ENCODE measurements around the gene ACTR3C.
"Not testable (repeated sequence)": the region's sequence is repeated elsewhere in the genome, so short reads cannot be mapped to it uniquely, and the experiment has no call there.

ACTR3C gene

DNA sequence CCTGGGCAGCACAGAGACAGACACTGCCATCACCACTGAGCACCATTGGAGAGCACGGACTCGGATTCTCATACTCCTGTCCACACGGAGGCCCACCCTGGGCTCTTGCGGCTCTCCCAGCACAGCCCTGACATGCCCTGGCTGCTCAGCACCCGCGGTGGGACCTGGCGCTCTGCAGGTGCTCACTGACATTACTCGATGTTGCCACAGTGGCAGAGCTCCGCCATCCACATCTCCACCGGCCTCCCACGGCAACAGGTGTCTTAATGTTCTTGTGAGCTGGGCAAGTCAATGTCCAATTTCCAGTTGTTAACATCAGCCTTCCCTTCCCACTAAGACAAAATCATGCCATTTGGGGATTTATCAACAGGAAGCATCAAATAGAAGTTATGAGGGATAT is 45.0 kb downstream of the ACTR3C start:
- not testable (repeated sequence) for DNase-seq

DNA sequence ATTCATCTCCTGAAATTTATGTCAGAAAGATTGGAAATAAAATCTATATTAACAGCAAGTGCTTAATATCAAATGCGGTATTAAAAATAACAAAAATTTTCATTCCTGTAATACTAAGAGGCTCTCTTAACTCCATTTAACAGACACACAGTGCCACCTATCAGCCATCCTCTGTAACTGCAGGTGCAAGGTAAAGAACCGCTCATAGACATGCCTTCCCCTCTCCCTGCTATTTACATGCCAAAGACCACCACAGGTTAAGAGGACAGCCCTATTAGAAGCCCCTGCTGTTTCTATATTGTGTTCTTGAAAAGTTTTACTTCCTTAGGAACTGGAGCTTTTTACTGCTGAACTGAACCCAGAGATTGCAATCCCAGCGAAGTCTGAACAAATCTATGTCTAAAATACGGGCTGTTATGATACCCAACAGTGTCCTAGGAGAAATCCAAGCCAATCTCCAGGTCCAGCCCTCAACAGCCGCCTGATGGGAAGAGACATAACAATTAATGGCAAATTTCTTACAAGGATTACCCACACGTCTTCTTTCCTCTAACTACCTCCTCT is 47.1 kb downstream of the ACTR3C start:
- DNase-seq: peak; percentile 21 to 53

- not testable (repeated sequence) for DNase-seq
Observed at GRCh38 chr7:150271898-150272297, 51.4 kb downstream of the ACTR3C start.

GRCh38 chr7:150270101-150270824 is 53.1 kb downstream of the ACTR3C start:
- not testable (repeated sequence) for DNase-seq

DNA sequence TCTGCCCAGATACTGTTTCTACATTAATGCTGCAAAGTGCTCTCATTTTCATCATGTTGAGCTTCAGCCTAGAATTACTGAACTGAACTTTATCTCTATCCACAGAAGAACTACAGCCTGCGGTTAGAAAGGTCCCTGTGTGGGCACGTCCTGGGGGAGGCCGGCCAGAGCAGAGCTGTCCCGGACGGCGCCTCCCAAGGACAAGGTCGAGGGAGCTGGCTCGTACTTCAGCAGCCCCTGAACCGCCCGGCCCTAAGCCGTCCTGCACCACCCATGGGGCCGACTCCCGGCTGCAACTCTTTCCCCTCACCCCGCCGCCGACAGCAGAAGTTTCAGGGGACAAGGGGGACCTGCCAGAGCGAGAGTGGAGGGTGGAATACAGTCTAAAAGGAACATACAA is 54.5 kb downstream of the ACTR3C start:
- DNase-seq: not testable (repeated sequence)

DNA sequence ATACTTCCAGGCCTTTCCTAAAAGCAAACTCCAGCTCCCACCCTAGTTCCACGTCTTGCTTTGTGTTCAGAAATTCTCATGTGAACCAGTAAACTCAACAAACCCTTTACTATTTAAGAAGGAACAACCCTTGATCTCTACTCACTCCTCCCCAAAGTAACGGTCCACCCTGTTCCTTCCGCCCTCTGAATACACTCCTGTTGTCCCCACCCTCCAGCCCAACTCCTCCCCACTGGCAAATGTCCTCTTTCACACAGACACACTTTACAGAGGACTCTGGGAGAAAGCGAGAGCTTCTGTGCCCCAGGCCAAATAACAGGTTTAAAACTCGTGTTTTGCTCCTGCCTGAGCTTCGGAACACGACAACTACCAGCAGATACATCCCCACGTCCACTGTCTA is 55.1 kb downstream of the ACTR3C start:
- not testable (repeated sequence) for DNase-seq

- not testable (repeated sequence) for DNase-seq
Observed at GRCh38 chr7:150266953-150267665, 56.2 kb downstream of the ACTR3C start.

- DNase-seq: not testable (repeated sequence)
Observed at GRCh38 chr7:150262656-150263055, 60.7 kb downstream of the ACTR3C start.

DNA sequence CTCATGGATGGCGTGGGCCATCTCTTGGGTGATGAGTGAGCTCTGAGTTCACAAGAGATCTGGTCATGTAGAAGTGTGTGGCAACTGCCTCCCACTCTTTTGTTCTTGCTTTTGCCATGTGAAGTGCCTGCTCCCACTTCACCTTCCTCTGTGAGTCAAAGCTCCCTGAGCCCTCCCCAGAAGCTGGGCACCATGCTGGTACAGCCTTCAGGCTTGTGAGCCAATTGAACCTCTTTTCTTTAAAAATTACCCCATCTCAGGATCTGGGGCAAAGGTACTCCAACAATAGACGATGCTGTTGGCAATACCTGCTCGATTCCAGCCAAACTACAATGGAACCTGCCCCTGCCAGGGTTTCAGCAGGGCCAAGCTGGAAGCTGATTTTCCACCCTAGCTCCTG is 75.6 kb downstream of the ACTR3C start:
- DNase-seq: not testable (repeated sequence)

DNA sequence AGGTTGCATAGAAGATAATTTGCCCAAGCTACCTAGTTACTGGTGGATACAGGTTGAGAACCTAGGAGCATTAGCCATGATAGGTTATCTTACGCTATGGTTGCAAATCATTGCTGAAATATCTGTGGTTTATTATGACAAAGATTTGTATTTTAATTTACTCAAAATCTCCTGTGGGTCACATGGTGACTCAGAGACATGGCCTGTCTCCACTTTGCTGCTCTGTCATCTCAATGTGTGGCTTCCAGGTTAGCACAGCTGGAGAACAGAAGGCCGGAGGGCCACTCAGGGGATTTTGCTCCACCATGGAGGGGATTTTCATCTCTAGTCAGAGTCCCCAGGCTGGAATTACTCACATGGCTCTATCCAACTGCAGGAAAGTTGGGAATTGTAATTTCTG is 78.1 kb downstream of the ACTR3C start:
- not testable (repeated sequence) for DNase-seq

DNA sequence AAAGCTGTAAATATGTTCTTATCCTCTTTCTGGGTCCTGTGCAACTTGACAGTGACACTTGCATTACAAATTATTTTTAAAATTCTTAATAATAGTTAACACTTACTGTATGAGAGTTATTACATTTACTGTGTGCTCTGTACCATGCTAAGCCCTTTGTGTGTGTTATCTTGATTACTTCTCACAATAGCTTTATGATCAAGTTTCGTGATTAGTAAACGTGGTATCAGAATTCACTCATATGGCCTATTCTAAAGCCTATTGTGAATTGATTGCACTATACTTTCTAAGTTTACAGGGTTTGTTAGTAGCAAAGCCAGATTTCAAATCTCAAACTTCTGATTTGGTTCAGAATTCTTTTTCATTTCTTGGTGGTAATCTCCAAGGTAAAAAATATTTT is 80.4 kb downstream of the ACTR3C start:
- not testable (repeated sequence) for DNase-seq

DNA sequence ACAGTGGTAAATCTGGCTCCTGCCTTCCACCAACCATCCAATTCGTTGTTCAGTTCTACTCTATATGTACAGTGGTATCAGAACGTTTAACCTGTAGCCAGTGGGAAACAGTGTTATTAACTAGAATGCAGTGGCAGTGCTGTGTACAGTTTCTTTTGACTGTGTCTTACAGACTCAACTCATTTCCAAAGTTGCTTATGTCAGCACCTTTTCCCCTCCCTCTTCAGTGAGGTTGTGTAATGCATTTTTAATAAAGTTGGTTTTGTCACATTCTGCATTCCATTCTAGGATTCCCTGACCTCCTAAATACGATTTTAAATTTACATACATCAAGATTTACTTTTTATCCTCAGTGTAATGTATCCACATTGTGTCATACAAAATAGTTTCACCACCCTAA is 97.9 kb downstream of the ACTR3C start:
- DNase-seq: not testable (repeated sequence)

DNA sequence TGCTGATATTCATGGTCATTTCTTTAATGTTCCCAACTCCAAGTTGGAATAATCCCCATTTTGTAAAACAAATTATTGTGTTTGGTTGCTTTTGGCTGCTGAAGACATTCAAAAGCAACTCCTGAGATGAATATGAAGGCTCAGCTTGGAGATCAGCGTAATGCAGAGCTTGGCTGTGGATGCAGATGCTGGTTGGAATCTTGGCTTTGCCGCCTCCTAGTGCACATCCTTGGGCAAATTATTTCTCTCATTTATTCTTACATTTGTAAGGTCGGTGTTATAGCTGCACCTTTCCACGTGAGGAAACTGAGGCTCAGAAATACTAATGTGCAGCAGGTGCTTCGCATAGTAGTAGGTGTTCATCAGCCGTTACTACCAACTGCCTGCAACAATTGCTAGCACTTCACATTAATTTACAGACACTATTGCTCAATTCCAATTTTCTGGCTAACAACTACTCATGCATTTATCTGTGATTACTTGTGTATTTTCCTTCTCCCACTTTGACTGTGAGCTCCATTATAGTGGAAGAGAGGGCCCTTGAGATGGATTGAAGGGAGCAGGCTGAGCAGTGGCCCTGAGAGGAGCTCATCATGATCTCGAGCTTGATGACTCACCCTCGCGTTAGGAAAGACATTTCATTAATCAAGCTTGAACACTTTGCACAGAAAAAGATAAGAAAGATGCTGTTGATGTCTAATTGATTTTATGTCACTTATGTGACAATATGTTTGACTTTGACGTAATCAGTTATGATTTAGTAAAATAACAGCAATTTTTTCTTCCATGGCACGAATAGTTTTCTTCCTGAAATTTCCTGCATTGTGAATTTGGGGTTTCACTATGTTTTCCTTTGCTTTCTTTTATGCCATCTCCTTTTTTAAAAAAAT is 101.0 kb downstream of the ACTR3C start:
- not testable (repeated sequence) for DNase-seq

DNA sequence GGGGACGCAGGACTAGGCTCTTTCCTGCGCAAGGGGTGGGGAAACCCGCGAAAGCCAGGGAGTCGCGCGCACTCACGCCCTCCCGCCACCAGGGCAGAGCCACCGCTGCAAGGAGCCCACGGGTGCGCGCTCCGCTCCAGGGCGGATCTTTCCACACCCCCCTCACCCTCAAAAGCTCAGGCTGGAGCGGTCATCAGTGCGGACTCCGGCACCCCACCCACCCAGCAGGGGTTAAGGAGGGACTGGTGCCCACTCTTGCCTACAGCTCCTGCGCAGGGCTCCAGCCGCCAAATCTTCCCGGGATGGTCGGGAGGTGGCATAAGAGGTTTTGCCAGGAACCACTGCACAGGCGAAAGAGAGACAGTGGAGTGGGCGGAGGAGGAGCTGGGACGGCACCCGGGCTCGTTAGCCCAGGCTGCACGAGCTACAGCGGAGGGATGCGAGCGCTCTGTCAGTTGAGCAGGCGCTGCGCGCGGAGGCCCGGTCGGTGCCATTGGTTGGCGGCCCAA is 102.6 kb downstream of the ACTR3C start:
- not testable (repeated sequence) for DNase-seq

DNA sequence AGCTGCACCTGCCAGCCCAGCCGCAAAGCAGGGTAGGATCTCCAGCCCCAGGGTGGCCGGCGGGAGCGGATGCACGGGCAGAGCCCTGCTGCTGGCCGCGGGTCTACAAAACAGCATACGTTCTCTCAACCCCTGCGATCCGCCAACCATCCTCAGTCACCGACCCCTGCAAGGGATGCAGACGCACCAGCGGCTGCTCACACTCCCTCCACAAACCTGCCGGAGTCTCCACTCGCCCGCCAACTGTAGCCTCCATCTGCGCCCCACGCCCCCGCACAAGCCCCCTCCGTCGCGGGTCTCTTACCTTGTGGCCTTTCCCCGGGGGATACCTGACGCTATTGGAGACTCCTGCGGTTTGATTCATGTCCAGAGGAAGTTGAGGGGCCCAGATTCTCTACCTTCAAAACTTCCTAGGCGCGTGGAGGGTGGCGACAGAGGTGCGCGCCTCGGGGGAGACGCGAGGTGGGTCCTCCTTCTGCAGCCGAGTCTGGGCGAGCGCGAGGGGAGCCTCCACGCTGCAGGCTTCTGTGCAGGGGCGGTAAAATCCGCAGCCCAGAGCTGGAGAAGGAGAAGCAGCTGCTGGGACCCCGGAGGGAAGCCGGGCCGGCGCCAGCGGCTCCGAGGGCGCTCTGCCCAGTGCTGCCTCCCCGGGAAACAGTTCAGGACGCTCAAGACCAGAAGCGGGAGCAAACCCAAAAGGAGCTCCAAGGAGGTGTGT is 103.2 kb downstream of the ACTR3C start:
- DNase-seq: not testable (repeated sequence)

DNA sequence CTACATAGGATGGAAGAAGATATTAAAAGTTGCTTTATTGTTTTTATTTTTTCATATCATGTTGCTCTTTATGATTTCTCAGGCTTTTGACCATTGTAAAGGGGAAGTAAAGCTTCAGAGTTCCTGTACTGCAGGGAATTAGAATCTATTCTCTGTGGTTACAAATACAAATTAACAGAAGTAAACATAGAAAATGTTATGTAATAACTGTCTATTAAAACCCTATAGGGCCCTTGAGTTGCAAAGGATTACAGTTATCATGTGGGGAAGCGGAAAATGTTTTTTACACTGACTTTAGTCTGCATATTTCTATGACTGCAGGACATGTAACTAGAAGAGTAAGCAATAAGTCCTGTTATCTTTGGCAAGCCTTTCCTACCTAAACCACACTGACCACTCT is 116.5 kb downstream of the ACTR3C start:
- DNase-seq: not testable (repeated sequence)

- not testable (repeated sequence) for DNase-seq
Observed at GRCh38 chr7:150205866-150206265, 117.5 kb downstream of the ACTR3C start.

DNA sequence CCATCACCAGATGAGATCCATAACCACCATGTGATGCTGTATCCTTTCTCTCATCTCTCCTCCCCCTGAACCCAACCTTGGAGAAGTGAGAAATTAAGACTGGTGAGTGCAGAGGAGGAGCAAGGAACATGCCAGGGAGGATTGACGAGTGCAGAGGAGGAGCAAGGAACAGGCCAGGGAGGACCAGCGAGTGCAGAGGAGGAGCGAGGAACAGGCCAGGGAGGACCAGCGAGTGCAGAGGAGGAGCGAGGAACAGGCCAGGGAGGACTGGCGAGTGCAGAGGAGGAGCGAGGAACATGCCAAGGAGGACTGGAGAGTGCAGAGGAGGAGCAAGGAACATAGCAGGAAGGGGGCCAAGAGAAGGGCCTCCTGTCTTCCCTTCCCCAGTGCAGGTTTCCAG is 118.8 kb downstream of the ACTR3C start:
- DNase-seq: not testable (repeated sequence)

DNA sequence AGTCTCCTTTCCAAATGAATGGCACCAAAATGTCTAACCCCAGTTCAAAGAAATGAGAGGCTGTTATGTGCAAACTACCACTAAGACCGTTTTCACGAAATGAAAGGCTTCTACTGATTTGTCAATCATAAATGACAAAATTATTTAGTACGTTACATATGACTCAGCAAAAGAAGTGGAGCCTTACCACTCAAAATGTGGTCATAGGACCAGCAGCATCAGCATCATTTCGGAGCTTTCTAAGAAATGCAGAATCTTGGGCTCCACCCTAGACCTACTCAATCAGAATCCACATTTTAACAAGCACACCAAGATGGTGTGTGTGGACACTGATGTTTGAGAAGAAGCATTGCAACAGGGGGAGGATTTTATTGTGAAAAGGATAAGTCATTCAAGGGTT is 120.5 kb downstream of the ACTR3C start:
- not testable (repeated sequence) for DNase-seq
